Naive B cell (primary cell): ENCODE measurements around the gene NECTIN2. TPM values are rescaled to one million over a fixed set of nuclear protein-coding genes. Genes with fewer than 3 reads are reported as not detected.
A peak's percentile ranks its signal among the peaks of the same experiment; 100 is the strongest.
"Not testable (repeated sequence)": the region's sequence is repeated elsewhere in the genome, so short reads cannot be mapped to it uniquely, and the experiment has no call there.

Experiments used
- ATAC-seq, 2 donors: fragments of 150-1000 bp; cut with Tn5 transposase; 2 replicates each; pipeline ENCODE4 v1.10.0; 2021; ENCODE audit warnings: low read depth in 2 of 2, mild to moderate bottlenecking in 2 of 2, moderate library complexity in 2 of 2
- DNase-seq: peaks from one replicate; pipeline ENCODE4 v3.0.0; 2022
- H3K27ac Mint-ChIP-seq, 6 donors: one replicate each; pipeline ENCODE4 v1.8.0; 2020 to 2022; ENCODE audit warnings: mild to moderate bottlenecking in 6 of 6, mixed read lengths in 6 of 6, moderate library complexity in 5 of 6, inconsistent platforms in 2 of 6
- H3K27me3 Mint-ChIP-seq, 3 donors: one replicate each; pipeline ENCODE4 v1.8.0; 2021 to 2022; ENCODE audit warnings: mixed read lengths in 3 of 3, mild to moderate bottlenecking in 1 of 3
- H3K36me3 Mint-ChIP-seq, 2 donors: one replicate each; pipeline ENCODE4 v1.8.0; 2020 to 2022; ENCODE audit warnings: mixed read lengths in 2 of 2, inconsistent platforms in 1 of 2, mild to moderate bottlenecking in 1 of 2
- H3K4me1 Mint-ChIP-seq, 3 donors: one replicate each; pipeline ENCODE4 v1.8.0; 2020 to 2022; ENCODE audit warnings: mixed read lengths in 3 of 3, inconsistent platforms in 1 of 3, mild to moderate bottlenecking in 1 of 3, moderate library complexity in 1 of 3
- H3K4me3 Mint-ChIP-seq, 8 donors: one replicate each; pipeline ENCODE4 v1.8.0; 2020 to 2022; ENCODE audit warnings: mild to moderate bottlenecking in 8 of 8, mixed read lengths in 8 of 8, moderate library complexity in 8 of 8, inconsistent platforms in 2 of 8
- H3K9me3 Mint-ChIP-seq, 7 donors: one replicate each; pipeline ENCODE4 v1.8.0; 2020 to 2022; ENCODE audit warnings: mixed read lengths in 7 of 7, mild to moderate bottlenecking in 5 of 7, inconsistent platforms in 2 of 7, moderate library complexity in 1 of 7
- polyA plus RNA-seq, 6 donors: library from polyadenylated mRNA; unstranded; fragments of 300-500 nt; fragmentation: Illumina TruSeq; gene quantifications; one replicate each; pipeline ENCODE4 v1.2.3, GENCODE V29; 2021; ENCODE audit warnings: low read depth in 6 of 6

The NECTIN2 gene
- polyA plus RNA-seq, 6 donors from 2014 or later: not detected

- not testable (repeated sequence) for H3K9me3 Mint-ChIP-seq, H3K36me3 Mint-ChIP-seq
- DNase-seq: peak; percentile 74
- peak; percentile 97 for ATAC-seq
- H3K4me1 Mint-ChIP-seq: peaks cover 11 to 15% (median 12%) of the 10 kb centered on the region in 3 donors
- H3K4me3 Mint-ChIP-seq: peak within 1 kb of the TSS; percentile 72 to 98 (median 95)
- H3K27ac Mint-ChIP-seq: peak within 1 kb of the TSS in 5 of 6 donors; percentile 26 to 93 (median 84)
- peaks cover 8 to 44% (median 41%) of the 10 kb centered on the region in 3 donors for H3K27me3 Mint-ChIP-seq
Measured at GRCh38 chr19:44914433-44915206, 68.5 kb downstream of the NECTIN2 start, which contains the start of gene APOC1. Gene APOC1, plus strand, starts transcription at chr19:44914608. Its CDS starts 284 bp downstream, at chr19:44914892.

- H3K36me3 Mint-ChIP-seq: no peaks in the 10 kb centered on the region
- DNase-seq: no peak
- H3K4me3 Mint-ChIP-seq: no peak overlapping the region
- no peak overlapping the region for H3K27ac Mint-ChIP-seq
- no peak for ATAC-seq
- no peaks in the 10 kb centered on the region for H3K9me3 Mint-ChIP-seq
- H3K27me3 Mint-ChIP-seq: peaks cover 3 to 42% (median 30%) of the 10 kb centered on the region in 3 donors
- H3K4me1 Mint-ChIP-seq: peaks cover 10 to 16% (median 14%) of the 10 kb centered on the region in 3 donors
Measured at GRCh38 chr19:44924243-44924725, 78.2 kb downstream of the NECTIN2 start.

- ATAC-seq (no peak), DNase-seq (no peak)
- Mint-ChIP-seq H3K36me3 (no peaks in the 10 kb centered on the region), H3K4me3 (no peak overlapping the region), H3K4me1 (peaks cover 10 to 16% (median 14%) of the 10 kb centered on the region in 3 donors), H3K9me3 (no peaks in the 10 kb centered on the region), H3K27me3 (peaks cover 3 to 42% (median 41%) of the 10 kb centered on the region in 3 donors), H3K27ac (peak overlapping the region in 1 of 6 donors; percentile 47)
Measured at GRCh38 chr19:44925114-44925891, 79.2 kb downstream of the NECTIN2 start.

- Mint-ChIP-seq H3K4me3 (peak overlapping the region in 7 of 8 donors; percentile 31 to 77 (median 66)), H3K4me1 (peaks cover 10 to 16% (median 14%) of the 10 kb centered on the region in 3 donors), H3K27ac (peak overlapping the region in 3 of 6 donors; percentile 81 to 91 (median 85)), H3K27me3 (peaks cover 3 to 43% (median 42%) of the 10 kb centered on the region in 3 donors)
- ATAC-seq: peak in 1 of 2 donors; percentile 9
- not testable (repeated sequence) for H3K9me3 Mint-ChIP-seq, DNase-seq, H3K36me3 Mint-ChIP-seq
Measured at GRCh38 chr19:44926245-44927077, 80.4 kb downstream of the NECTIN2 start.

GRCh38 chr19:44927746-44928145 is 81.6 kb downstream of the NECTIN2 start:
- Mint-ChIP-seq H3K27ac (no peak overlapping the region), H3K4me3 (no peak overlapping the region), H3K36me3 (no peaks in the 10 kb centered on the region), H3K9me3 (no peaks in the 10 kb centered on the region), H3K4me1 (peaks cover 10 to 16% (median 14%) of the 10 kb centered on the region in 3 donors), H3K27me3 (peaks cover 3 to 43% (median 40%) of the 10 kb centered on the region in 3 donors)
- DNase-seq: no peak
- no peak for ATAC-seq

- peaks cover 10 to 16% (median 14%) of the 10 kb centered on the region in 3 donors for H3K4me1 Mint-ChIP-seq
- peak overlapping the region in 1 of 6 donors; percentile 47 for H3K27ac Mint-ChIP-seq
- H3K9me3 Mint-ChIP-seq: no peaks in the 10 kb centered on the region
- H3K27me3 Mint-ChIP-seq: peaks cover 7 to 33% (median 27%) of the 10 kb centered on the region in 3 donors
- H3K4me3 Mint-ChIP-seq: no peak overlapping the region
- ATAC-seq: no peak
- H3K36me3 Mint-ChIP-seq: no peaks in the 10 kb centered on the region
- DNase-seq: no peak
Measured at GRCh38 chr19:44930088-44930487, 84.0 kb downstream of the NECTIN2 start.

GRCh38 chr19:44931541-44931940 is 85.4 kb downstream of the NECTIN2 start:
- H3K9me3 Mint-ChIP-seq: no peaks in the 10 kb centered on the region
- DNase-seq: no peak
- peaks cover 7 to 19% (median 13%) of the 10 kb centered on the region in 3 donors for H3K27me3 Mint-ChIP-seq
- H3K4me1 Mint-ChIP-seq: peaks cover 7 to 10% (median 9%) of the 10 kb centered on the region in 3 donors
- ATAC-seq: no peak
- H3K36me3 Mint-ChIP-seq: no peaks in the 10 kb centered on the region
- H3K27ac Mint-ChIP-seq: no peak overlapping the region
- H3K4me3 Mint-ChIP-seq: no peak overlapping the region

Other genes with a start within 250 kb of the NECTIN2 start
- not detected for gene IGSF23, start 232.7 kb upstream of the NECTIN2 start, polyA plus RNA-seq
- not detected for gene PVR, start 202.4 kb upstream of the NECTIN2 start, polyA plus RNA-seq
- gene CEACAM19, start 174.8 kb upstream of the NECTIN2 start, polyA plus RNA-seq: not detected
- not detected for gene CEACAM16, start 147.1 kb upstream of the NECTIN2 start, polyA plus RNA-seq
- 10 to 100 TPM in 5 of 6 donors, 1 to 10 TPM in 1; 8.2 to 17.4 (median 14.1) TPM for gene BCL3, start 97.6 kb upstream of the NECTIN2 start, polyA plus RNA-seq
- not detected for gene CBLC, start 68.4 kb upstream of the NECTIN2 start, polyA plus RNA-seq
- gene BCAM, start 37.2 kb upstream of the NECTIN2 start, polyA plus RNA-seq: not detected
- 10 to 100 TPM; 21.3 to 36.2 (median 25.8) TPM for gene TOMM40, start 45.0 kb downstream of the NECTIN2 start, polyA plus RNA-seq
- not detected for gene APOE, start 59.5 kb downstream of the NECTIN2 start, polyA plus RNA-seq
- not detected for gene APOC1, start 68.3 kb downstream of the NECTIN2 start, polyA plus RNA-seq
- gene APOC4, start 95.9 kb downstream of the NECTIN2 start, polyA plus RNA-seq: not detected
- not detected for gene APOC2, start 99.8 kb downstream of the NECTIN2 start, polyA plus RNA-seq
- gene CLPTM1, start 109.1 kb downstream of the NECTIN2 start, polyA plus RNA-seq: 10 to 100 TPM; 17.5 to 27.2 (median 20.1) TPM
- 10 to 100 TPM; 29.8 to 72.6 (median 64.7) TPM for gene RELB, start 155.2 kb downstream of the NECTIN2 start, polyA plus RNA-seq
- 10 to 100 TPM in 2 of 6 donors, 1 to 10 TPM in 4; 6.5 to 30.2 (median 9.7) TPM for gene CLASRP, start 192.7 kb downstream of the NECTIN2 start, polyA plus RNA-seq
- 10 to 100 TPM in 5 of 6 donors, 1 to 10 TPM in 1; 7.2 to 35.9 (median 13.7) TPM for gene ZNF296, start 230.2 kb downstream of the NECTIN2 start, polyA plus RNA-seq
- 100 to 1,000 TPM in 4 of 6 donors, 10 to 100 TPM in 2; 86.8 to 138 (median 102) TPM for gene GEMIN7, start 233.0 kb downstream of the NECTIN2 start, polyA plus RNA-seq
- 1 to 10 TPM in 1 of 6 donors, under 1 TPM in 4, not detected in 1; 0.20 to 1.4 (median 0.32) TPM for gene PPP1R37, start 246.9 kb downstream of the NECTIN2 start, polyA plus RNA-seq